Measurements from ENCODE around the gene SLC47A1. TPM values are rescaled to one million over a fixed set of nuclear protein-coding genes. Genes with fewer than 3 reads are reported as not detected.

Gene SLC47A1
- total and polyA plus RNA-seq, 2 of the 4 experiments (the other 2 are of a cell fraction), result not detected

DNA sequence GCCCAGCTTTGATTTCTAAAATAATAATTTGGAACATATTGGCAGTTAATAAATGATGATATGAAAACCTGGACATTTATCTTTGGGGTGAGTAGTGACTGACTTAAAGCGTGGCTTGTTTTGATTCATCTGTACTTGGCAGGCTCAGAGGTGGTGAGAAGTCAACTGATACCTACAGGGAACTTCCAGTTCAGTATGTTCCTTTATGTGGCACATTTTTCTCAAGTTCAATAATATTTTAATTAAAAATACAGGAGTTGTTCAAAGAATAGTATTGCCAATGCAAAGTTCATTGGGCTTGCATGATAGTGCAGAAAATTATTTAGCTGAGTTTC lies 34.3 kb downstream of the SLC47A1 start:
- in situ Hi-C loops (cut with MboI; ENCODE audit: low sequenced_read_pairs), result no loop called here
- H3K18ac ChIP-seq (ENCODE audit: low read depth, low read length), result no peak overlapping the region
- CTCF ChIA-PET, result interaction anchor here (0.6 kb wide), 1 partner anchor 693 kb away, joined by 3 read pairs; no protein-coding TSS in a partner anchor
- H3K9me1 ChIP-seq (ENCODE audit: insufficient read depth, low read length), result no peaks in the 10 kb centered on the region
- no peak for TF ChIP-seq RAD21 (IDR thresholded peaks at IDR 0.05; ENCODE audit: low read length)
- TF ChIP-seq POLR2A (IDR thresholded peaks at IDR 0.05; ENCODE audit: low read depth, low read length), result no peak
- TF ChIP-seq NFE2L2 (IDR thresholded peaks at IDR 0.05; ENCODE audit: low read depth, low read length), result no peak
- no peak for TF ChIP-seq MAZ (IDR thresholded peaks at IDR 0.05; ENCODE audit: borderline replicate concordance, low read depth, low read length)
- TF ChIP-seq CHD1 (IDR thresholded peaks at IDR 0.05; ENCODE audit: low read depth, low read length), result no peak
- no peak for TF ChIP-seq FOS (IDR thresholded peaks at IDR 0.05; ENCODE audit: low read depth, low read length)
- TF ChIP-seq, protein P1, sequence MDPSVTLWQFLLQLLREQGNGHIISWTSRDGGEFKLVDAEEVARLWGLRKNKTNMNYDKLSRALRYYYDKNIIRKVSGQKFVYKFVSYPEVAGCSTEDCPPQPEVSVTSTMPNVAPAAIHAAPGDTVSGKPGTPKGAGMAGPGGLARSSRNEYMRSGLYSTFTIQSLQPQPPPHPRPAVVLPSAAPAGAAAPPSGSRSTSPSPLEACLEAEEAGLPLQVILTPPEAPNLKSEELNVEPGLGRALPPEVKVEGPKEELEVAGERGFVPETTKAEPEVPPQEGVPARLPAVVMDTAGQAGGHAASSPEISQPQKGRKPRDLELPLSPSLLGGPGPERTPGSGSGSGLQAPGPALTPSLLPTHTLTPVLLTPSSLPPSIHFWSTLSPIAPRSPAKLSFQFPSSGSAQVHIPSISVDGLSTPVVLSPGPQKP (IDR thresholded peaks at IDR 0.05; ENCODE audit: borderline replicate concordance, low read depth, low read length), result no peak
- no peak for TF ChIP-seq MXI1 (IDR thresholded peaks at IDR 0.05; ENCODE audit: borderline replicate concordance, low read depth, low read length)
- TF ChIP-seq SMC3 (IDR thresholded peaks at IDR 0.05; ENCODE audit: low read depth, low read length), result no peak
- TF ChIP-seq MAFK (IDR thresholded peaks at IDR 0.05; ENCODE audit: low read depth, low read length), result no peak
- TF ChIP-seq, protein P2, sequence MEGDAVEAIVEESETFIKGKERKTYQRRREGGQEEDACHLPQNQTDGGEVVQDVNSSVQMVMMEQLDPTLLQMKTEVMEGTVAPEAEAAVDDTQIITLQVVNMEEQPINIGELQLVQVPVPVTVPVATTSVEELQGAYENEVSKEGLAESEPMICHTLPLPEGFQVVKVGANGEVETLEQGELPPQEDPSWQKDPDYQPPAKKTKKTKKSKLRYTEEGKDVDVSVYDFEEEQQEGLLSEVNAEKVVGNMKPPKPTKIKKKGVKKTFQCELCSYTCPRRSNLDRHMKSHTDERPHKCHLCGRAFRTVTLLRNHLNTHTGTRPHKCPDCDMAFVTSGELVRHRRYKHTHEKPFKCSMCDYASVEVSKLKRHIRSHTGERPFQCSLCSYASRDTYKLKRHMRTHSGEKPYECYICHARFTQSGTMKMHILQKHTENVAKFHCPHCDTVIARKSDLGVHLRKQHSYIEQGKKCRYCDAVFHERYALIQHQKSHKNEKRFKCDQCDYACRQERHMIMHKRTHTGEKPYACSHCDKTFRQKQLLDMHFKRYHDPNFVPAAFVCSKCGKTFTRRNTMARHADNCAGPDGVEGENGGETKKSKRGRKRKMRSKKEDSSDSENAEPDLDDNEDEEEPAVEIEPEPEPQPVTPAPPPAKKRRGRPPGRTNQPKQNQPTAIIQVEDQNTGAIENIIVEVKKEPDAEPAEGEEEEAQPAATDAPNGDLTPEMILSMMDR (conservative IDR thresholded peaks at IDR 0.05; ENCODE audit: low read depth, low read length), result no peak
- TF ChIP-seq, protein P3, sequence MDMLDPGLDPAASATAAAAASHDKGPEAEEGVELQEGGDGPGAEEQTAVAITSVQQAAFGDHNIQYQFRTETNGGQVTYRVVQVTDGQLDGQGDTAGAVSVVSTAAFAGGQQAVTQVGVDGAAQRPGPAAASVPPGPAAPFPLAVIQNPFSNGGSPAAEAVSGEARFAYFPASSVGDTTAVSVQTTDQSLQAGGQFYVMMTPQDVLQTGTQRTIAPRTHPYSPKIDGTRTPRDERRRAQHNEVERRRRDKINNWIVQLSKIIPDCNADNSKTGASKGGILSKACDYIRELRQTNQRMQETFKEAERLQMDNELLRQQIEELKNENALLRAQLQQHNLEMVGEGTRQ (IDR thresholded peaks at IDR 0.05; ENCODE audit: low read depth, low read length), result no peak
- TF ChIP-seq RCOR1 (IDR thresholded peaks at IDR 0.05; ENCODE audit: insufficient replicate concordance, low read length), result no peak
- TF ChIP-seq BHLHE40 (IDR thresholded peaks at IDR 0.05; ENCODE audit: low read depth, low read length), result no peak
- TF ChIP-seq RFX5 (IDR thresholded peaks at IDR 0.05; ENCODE audit: low read depth, low read length), result no peak
- TF ChIP-seq CEBPB (IDR thresholded peaks at IDR 0.05; ENCODE audit: low read depth, low read length), result no peak
- dilution Hi-C loops (cut with HindIII; ENCODE audit: low sequenced_read_pairs, unreplicated experiment), result no loop called here
- no peak overlapping the region for H3K9ac ChIP-seq (ENCODE audit: low read depth, low read length)
- intact Hi-C loops (cut with micrococcal nuclease), result no loop called here
- H3K56ac ChIP-seq (ENCODE audit: extremely low read depth, insufficient read depth, low read length), result no peak overlapping the region
- H2BK5ac ChIP-seq (ENCODE audit: low read depth, low read length, poor library complexity, severe bottlenecking), result no peak overlapping the region
- no TSS peak for BruUV-seq (replicated peaks)
- no peak overlapping the region for H3K4ac ChIP-seq (ENCODE audit: low read depth, low read length)
- POLR2A ChIA-PET (ENCODE audit: unreplicated experiment), result no interaction called here
- no peak overlapping the region for H3K4me2 ChIP-seq (ENCODE audit: low read depth, low read length)
- H3K27me3 ChIP-seq (ENCODE audit: control insufficient read depth, insufficient read depth, low read length), result peaks cover 34% of the 10 kb centered on the region
- no peaks in the 10 kb centered on the region for H4K20me1 ChIP-seq (ENCODE audit: insufficient read depth, low read length)
- H2BK15ac ChIP-seq (ENCODE audit: low read depth, low read length), result no peak overlapping the region
- no peaks in the 10 kb centered on the region for H3K4me1 ChIP-seq (ENCODE audit: control insufficient read depth, insufficient read depth, low read length)
- no peaks in the 10 kb centered on the region for H3K36me3 ChIP-seq (ENCODE audit: control insufficient read depth, insufficient read depth, low read length)
- H3K9me3 ChIP-seq (ENCODE audit: control insufficient read depth, insufficient read depth, low read length), result no peaks in the 10 kb centered on the region
- no peak overlapping the region for H3K23ac ChIP-seq (ENCODE audit: low read depth, low read length)
- H3K4me3 ChIP-seq (ENCODE audit: insufficient read depth, low read depth, low read length), result no peak overlapping the region
- no peak overlapping the region for H2BK120ac ChIP-seq (ENCODE audit: low read depth, low read length)
- no CpG with 5 or more reads among the region's 1 CpG for WGBS, 2 experiments (ENCODE audit: extremely low coverage in 2 of 2, insufficient read length in 1 of 2)
- H4K5ac ChIP-seq (ENCODE audit: low read depth, low read length), result no peak overlapping the region
- ATAC-seq (ENCODE audit: low read depth), result no peak
- no peak overlapping the region for H4K8ac ChIP-seq (ENCODE audit: low read depth in 2 of 2, low read length in 2 of 2)
- H2AK5ac ChIP-seq (ENCODE audit: low read depth, low read length), result no peak overlapping the region
- no peak overlapping the region for H3K27ac ChIP-seq (ENCODE audit: insufficient read depth, low read length)
- no peak for DNase-seq
- no peak overlapping the region for H3K14ac ChIP-seq (replicated peaks; ENCODE audit: low read depth, low read length)
- no peak overlapping the region for H2AK9ac ChIP-seq (replicated peaks; ENCODE audit: low read depth, low read length, poor library complexity)
- H2BK20ac ChIP-seq (ENCODE audit: low read depth, low read length), result no peak overlapping the region
- no peaks in the 10 kb centered on the region for H3K79me1 ChIP-seq (ENCODE audit: low read depth in 1 of 2, low read length in 2 of 2)
- H2AFZ ChIP-seq (replicated peaks; ENCODE audit: low read length, poor library complexity), result no peak overlapping the region
- H4K91ac ChIP-seq (ENCODE audit: insufficient read depth, low read depth, low read length), result no peak overlapping the region

All from IMR-90 (cell line).